Ovary (tissue), 9 donors: ENCODE measurements around the gene KCTD18. TPM values are rescaled to one million over a fixed set of nuclear protein-coding genes. Genes with fewer than 3 reads are reported as not detected.

ENCODE experiments used
- DNase-seq, 5 donors: peaks; one replicate each; pipeline ENCODE4 v3.0.0-alpha.2; 2019 to 2020
- H3K27ac ChIP-seq, 2 donors: fragments of 200-600 bp; one replicate each; pipeline versions ENCODE4 v1.5.1 to v1.8.0; 2019 to 2022
- H3K27me3 ChIP-seq: fragments of 200-600 bp; one replicate; pipeline ENCODE4 v1.8.0; 2022
- H3K36me3 ChIP-seq: fragments of 200-600 bp; sonication (generic); one replicate; pipeline ENCODE4 v1.5.1; 2019
- H3K4me1 ChIP-seq: one replicate; pipeline ENCODE4 v1.8.1; 2013; ENCODE audit warnings: mild to moderate bottlenecking, moderate library complexity; ENCODE audit not compliant: insufficient read depth
- H3K4me3 ChIP-seq: fragments of 200-600 bp; sonication (generic); one replicate; pipeline ENCODE4 v1.5.1; 2017
- H3K9me3 ChIP-seq, 2 donors: fragments of 200-600 bp in 1 of 2; sonication (generic) in 1 of 2; one replicate each; pipeline versions ENCODE4 v1.5.1 to v1.8.1; 2013 to 2019; ENCODE audit warnings: mild to moderate bottlenecking in 1 of 2, moderate library complexity in 1 of 2
- EP300 ChIP-seq: sonication (generic); formaldehyde crosslinking; IDR thresholded peaks from one replicate; pipeline ENCODE4 v1.6.1; 2017; ENCODE audit warnings: antibody characterized with exemption
- POLR2A ChIP-seq: fragments of 450-650 bp; IDR thresholded peaks from one replicate; pipeline ENCODE4 v1.6.1; 2017; ENCODE audit warnings: antibody characterized with exemption, mild to moderate bottlenecking, moderate library complexity
- WGBS, 3 donors: extraction: QIAGEN DNeasy Blood & Tissue Kit in 1 of 3; methylation state at CpG; one replicate each; pipeline versions ENCODE4 v1.1.5 to v1.1.7; 2013 to 2017; 5-methylcytosine and 5-hydroxymethylcytosine counted together
- intact Hi-C, 4 donors: fragments of 100-400 bp; cut with DNase I; formaldehyde crosslinking; loops; one replicate each; pipeline versions ENCODE4 v1.11.0 to v1.15.1; 2022 to 2023
- polyA plus RNA-seq, 2 donors: library from polyadenylated mRNA; stranded (reverse); fragments of 200-250 nt in 1 of 2; fragments of 350-450 nt in 1 of 2; fragmentation: Illumina TruSeq in 1 of 2; extraction: RNeasy Lipid Tissue Mini Kit (QIAGEN cat#74804) in 1 of 2; gene quantifications; one replicate each; pipeline ENCODE4 v1.2.3, GENCODE V29; 2013 to 2014
- total RNA-seq, 7 donors: library from RNA; depleted of rRNA in 2 of 7; stranded (reverse); fragments of >200 nt in 2 of 7; fragmentation: NEBNext Ultra II Directional in 3 of 7; extraction: Animal tissue kit (Norgen Biotek cat#: 25700) in 3 of 7; gene quantifications; one replicate each; pipeline versions ENCODE4 v1.1.0 to v1.2.4, GENCODE V29; 2016 to 2023
- TF ChIP-seq, protein P1 (sequence below), 3 donors: fragments of 450-650 bp in 2 of 3; fragments of 200-600 bp in 1 of 3; IDR thresholded peaks; one replicate each; pipeline versions ENCODE4 v1.5.1 to v1.8.0; 2016 to 2022; ENCODE audit warnings: antibody characterized with exemption in 3 of 3, mild to moderate bottlenecking in 1 of 3
- donor health status: DM: no; HTN: no; CAD: no; lungs with moderate emphysema.
- donor health status: DM: no; HTN: no; CAD: no.
- donor health status: Bipolar disorder and iron deficiency.
- donor health status: DM: yes; HTN: yes; CAD: no.
- donor health status: DM: no; HTN: no; CAD: no.
- donor health status: DM: yes; HTN: yes; CAD: no.

KCTD18 gene
- total and polyA plus RNA-seq, 9 donors: 9.5 to 15.1 (median 12.1) TPM

DNA sequence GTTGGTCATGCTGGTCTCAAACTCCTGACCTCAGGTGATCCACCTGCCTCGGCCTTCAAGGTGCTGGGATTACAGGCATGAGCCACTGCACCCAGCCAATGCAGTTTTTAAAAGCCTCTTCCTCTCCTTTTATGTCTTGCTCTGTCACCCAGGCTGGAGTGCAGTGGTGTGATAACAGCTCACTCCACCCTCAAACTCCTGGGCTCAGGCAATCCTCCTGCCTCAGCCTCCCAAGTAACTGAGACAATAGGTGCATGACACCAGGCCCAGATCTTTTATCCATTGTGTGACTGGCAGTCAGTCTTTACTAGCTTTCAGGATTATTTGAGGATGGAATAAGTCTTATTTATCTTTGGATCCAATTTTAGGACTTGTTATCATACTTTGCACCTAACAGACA is 13.2 kb downstream of the KCTD18 start:
- no peaks in the 10 kb centered on the region for H3K27me3 ChIP-seq
- no peaks in the 10 kb centered on the region for H3K9me3 ChIP-seq
- DNase-seq: no peak
- WGBS, 3 donors: 95 to 100% (median 96%) methylated on average over 1 of the region's 1 CpG
- intact Hi-C loops: no loop called here
- no peak overlapping the region for H3K4me3 ChIP-seq
- TF ChIP-seq, protein P1, sequence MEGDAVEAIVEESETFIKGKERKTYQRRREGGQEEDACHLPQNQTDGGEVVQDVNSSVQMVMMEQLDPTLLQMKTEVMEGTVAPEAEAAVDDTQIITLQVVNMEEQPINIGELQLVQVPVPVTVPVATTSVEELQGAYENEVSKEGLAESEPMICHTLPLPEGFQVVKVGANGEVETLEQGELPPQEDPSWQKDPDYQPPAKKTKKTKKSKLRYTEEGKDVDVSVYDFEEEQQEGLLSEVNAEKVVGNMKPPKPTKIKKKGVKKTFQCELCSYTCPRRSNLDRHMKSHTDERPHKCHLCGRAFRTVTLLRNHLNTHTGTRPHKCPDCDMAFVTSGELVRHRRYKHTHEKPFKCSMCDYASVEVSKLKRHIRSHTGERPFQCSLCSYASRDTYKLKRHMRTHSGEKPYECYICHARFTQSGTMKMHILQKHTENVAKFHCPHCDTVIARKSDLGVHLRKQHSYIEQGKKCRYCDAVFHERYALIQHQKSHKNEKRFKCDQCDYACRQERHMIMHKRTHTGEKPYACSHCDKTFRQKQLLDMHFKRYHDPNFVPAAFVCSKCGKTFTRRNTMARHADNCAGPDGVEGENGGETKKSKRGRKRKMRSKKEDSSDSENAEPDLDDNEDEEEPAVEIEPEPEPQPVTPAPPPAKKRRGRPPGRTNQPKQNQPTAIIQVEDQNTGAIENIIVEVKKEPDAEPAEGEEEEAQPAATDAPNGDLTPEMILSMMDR (IDR thresholded peaks at IDR 0.05): no peak
- no peak for TF ChIP-seq EP300
- TF ChIP-seq POLR2A: no peak
- no peaks in the 10 kb centered on the region for H3K36me3 ChIP-seq
- H3K4me1 ChIP-seq: no peaks in the 10 kb centered on the region
- H3K27ac ChIP-seq: no peak overlapping the region

DNA sequence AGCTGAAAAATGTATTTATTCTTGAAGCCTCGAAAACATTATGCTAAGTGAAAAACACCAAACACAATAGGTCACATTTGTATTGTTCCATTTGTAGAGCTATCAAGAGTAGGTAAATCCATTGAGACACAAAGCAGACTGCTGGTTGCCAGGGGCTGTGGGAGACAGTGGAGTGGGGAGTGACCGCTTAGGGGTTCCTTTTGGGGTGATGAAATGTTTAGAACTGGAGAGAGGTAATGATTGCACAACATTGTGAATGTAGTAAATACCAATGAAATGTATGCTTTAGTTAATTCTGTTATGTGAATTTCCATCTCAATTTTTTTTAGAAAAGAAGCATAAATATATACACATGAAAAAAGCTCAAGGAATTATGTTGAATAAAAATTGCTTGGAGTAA is 15.8 kb downstream of the KCTD18 start:
- TF ChIP-seq, protein P1 (IDR thresholded peaks at IDR 0.05): no peak
- TF ChIP-seq POLR2A (no peak), EP300 (no peak)
- no peak overlapping the region for H3K4me3 ChIP-seq
- H3K27me3 ChIP-seq: no peaks in the 10 kb centered on the region
- H3K4me1 ChIP-seq: no peaks in the 10 kb centered on the region
- WGBS, 3 donors: 70 to 94% (median 91%) methylated on average over 2 of the region's 2 CpGs
- intact Hi-C loops: no loop called here
- H3K36me3 ChIP-seq: no peaks in the 10 kb centered on the region
- no peaks in the 10 kb centered on the region for H3K9me3 ChIP-seq
- DNase-seq: no peak
- H3K27ac ChIP-seq: no peak overlapping the region

DNA sequence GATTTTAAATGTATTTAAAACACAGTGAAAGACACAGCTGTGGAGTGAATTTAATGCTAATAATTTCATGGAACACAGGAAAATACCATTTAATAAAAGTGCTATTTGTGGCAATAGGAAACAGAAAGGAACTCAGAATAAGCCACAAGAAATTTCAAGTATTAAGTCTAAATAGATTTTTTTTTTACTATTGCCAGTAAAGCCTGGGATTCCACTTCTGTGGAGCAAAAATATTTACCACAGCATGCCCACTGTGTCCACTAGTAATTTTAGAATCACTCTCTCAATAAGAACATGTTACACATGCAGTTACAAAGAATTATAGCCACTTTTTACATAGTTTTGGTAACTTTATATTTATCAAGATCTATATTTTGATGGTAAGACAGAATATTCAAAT is 17.2 kb downstream of the KCTD18 start:
- no peak overlapping the region for H3K4me3 ChIP-seq
- TF ChIP-seq, protein P1 (IDR thresholded peaks at IDR 0.05): no peak
- TF ChIP-seq EP300: no peak
- no peak overlapping the region for H3K27ac ChIP-seq
- intact Hi-C loops: no loop called here
- H3K36me3 ChIP-seq: no peaks in the 10 kb centered on the region
- H3K27me3 ChIP-seq: no peaks in the 10 kb centered on the region
- H3K4me1 ChIP-seq: no peaks in the 10 kb centered on the region
- DNase-seq: no peak
- H3K9me3 ChIP-seq: no peaks in the 10 kb centered on the region

DNA sequence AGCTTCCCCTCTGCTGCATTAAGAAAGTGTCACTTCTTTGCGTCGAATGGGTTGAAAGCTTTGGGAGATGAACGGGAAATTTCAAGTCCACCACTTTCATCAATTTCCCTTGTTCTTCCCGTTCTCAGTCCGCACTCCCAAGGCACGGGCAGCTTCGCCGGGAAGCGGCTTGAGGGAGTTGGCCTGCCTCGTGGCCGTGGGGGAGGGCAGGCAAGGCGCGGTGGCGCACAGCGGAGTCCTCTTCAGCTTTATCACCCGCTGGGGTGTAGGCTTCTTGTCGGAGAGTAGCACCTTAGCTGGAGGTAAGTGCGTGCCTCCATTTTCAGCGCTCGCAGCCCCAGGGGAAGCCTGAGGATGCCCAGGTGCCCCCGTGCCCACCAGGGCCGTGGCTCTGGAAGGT is 19.9 kb downstream of the KCTD18 start:
- Histone ChIP-seq H3K36me3 (no peaks in the 10 kb centered on the region), H3K9me3 (no peaks in the 10 kb centered on the region), H3K4me3 (no peak overlapping the region), H3K27ac (no peak overlapping the region), H3K4me1 (no peaks in the 10 kb centered on the region), H3K27me3 (no peaks in the 10 kb centered on the region)
- intact Hi-C loops: no loop called here
- DNase-seq: no peak
- WGBS, 3 donors: 96% methylated on average over 20 to 22 of the region's 22 CpGs
- TF ChIP-seq, protein P1 (IDR thresholded peaks at IDR 0.05): no peak
- no peak for TF ChIP-seq POLR2A
- no peak for TF ChIP-seq EP300

DNA sequence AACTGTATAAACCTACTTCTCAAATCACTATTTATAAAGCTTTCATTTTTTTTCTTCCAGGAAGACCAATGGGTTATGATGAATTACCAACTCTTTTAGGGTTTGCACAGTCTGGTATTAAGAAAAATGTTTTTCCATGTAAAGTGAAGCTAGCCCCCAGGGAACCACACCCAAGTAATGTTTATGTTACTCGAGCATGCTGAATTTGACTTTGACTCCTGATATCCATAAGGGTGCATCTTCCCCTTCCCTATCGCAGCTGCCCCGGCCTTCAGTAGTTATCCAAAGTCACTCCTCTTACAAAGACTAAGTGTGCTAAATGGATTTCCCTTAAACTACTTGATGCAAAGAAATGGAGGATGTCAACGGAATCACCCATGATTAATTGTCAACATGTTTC is 21.7 kb downstream of the KCTD18 start:
- intact Hi-C loops: loop anchor here in 1 of 4 donors (10.0 kb wide), 1 partner anchor 183 kb away; the partner anchor contains the start of gene SPATS2L
- Histone ChIP-seq H3K27me3 (no peaks in the 10 kb centered on the region), H3K4me3 (no peak overlapping the region), H3K4me1 (no peaks in the 10 kb centered on the region), H3K36me3 (no peaks in the 10 kb centered on the region), H3K27ac (no peak overlapping the region), H3K9me3 (no peaks in the 10 kb centered on the region)
- TF ChIP-seq EP300 (no peak), POLR2A (no peak)
- TF ChIP-seq, protein P1 (IDR thresholded peaks at IDR 0.05): no peak
- no peak for DNase-seq
- 74 to 83% (median 81%) methylated on average over 4 of the region's 4 CpGs for WGBS, 3 donors
